Hypothalamus (tissue), 51 donors: ENCODE measurements around the gene CTNNA3.

Source experiments
- DNase-seq, 51 donors: peaks; one replicate each; lab custom pipeline; 2025; lab: John Stamatoyannopoulos, UW

CTNNA3 gene

DNA sequence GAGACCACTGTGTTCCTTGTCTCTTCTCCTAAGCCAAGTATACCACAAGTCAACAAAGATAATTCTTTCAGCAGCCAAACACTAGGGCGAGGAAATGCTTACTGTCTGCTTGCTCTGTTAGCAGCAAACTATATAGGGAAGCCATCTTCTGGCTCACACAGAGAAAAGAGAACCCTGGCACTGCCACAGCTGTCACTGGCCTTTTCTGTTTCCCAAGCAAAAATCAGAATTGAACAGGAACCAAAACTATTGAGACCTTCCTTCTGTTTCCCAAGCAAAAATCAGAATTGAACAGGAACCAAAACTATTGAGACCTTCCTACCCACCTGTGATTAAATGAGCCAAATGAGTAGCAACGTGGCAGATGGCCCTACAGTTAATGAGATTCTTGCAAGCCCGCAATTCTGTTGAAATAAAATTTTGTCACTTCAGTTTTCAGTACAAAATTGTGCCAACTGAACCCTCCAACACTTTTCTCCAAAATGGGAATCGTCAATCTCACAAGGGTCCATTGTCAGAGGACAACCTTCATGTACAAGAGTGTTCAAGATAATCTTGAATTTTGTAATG, 715.7 kb downstream of the CTNNA3 start:
- DNase-seq = no peak

DNA sequence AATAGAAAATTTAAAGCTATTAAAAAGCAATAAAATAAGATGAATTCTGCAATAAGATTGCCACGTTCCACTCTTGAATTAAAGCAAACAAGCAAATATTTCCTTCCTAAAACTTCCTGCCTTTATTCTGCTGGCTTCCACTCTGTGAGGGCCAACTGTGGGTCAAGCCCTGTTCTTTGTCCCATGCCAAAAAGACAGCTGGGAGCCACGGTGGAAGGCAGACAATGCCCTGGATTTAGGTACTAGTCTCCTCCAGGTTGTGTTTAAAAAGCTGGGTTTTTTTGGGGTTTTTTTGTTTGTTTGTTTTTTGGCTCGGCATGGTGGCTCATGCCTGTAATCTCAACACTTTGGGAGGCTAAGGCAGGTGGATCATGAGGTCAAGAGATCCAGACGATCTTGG, 731.0 kb downstream of the CTNNA3 start:
- no peak for DNase-seq

DNA sequence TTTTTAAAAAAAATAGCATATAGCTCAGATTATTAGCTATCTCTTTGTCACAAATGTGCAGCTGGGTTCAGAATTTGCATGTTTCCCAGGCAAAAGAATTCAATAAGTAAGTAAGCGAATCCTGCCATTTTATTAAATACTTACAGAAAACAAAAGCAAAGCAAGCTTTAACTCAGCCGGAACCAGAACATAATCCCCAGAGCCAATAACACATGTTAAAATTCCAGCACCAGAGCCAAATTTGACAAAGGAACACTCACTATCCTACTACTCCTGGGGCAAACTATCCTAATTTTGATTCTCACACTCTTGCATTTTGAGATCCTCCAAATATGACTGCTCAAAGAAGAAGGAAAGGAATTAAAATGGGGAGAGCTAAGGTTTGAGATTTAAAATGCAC, 737.5 kb downstream of the CTNNA3 start:
- no peak for DNase-seq

DNA sequence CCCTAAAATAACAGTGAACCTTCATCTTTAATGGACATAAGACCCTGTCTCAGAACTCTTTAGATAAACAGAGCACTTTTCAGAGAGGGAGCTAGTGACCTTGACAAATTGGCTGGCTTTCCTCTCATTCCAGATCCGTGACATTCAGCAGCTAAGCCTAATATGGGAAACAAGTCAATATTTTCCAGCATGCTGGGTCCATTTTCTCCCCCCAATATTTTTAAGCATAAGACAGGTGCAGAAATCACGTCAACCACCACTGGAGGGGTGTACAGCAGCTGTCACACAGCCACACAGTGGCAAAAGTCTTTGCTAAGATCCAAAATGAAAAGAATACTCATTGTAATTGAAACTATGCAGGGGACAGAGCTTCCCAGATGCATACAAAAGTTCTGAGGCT, 744.1 kb downstream of the CTNNA3 start:
- DNase-seq = no peak

DNA sequence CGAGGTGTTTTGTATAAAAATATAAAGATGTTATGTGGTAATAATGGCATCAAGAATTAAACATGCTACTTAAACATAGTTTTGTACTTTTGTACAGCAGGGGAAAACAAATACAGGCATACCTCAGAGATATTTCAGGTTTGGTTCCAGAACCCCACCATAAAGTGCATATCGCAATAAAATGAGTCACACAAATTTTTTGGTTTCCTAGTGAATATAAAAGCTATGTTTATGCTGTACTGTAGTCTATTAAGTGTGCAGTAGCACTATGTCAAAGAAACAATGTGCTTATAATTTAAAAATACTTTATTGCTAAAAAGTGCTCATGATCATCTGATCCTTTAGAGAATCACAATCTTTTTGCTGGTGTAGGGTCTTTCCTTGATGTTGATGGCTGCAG, 752.4 kb downstream of the CTNNA3 start:
- no peak for DNase-seq

DNA sequence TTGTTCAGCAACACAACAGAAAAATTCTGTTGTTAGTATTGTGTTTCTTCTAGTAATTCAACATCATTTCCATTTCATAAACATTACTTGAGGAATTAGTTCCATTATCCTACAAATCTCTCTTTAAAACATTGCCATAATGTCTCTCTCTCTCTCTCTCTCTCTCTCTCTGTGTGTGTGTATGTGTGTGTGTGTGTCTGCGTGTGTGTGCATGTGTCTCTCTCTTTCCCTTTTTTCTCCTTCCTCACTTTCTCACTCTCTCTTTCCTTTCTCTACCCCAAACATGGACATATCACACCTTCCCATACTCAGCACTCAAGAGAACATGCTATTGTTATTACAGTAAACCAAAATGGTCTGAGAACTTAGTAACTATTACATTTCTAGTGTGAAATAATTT, 753.6 kb downstream of the CTNNA3 start:
- DNase-seq = no peak

DNA sequence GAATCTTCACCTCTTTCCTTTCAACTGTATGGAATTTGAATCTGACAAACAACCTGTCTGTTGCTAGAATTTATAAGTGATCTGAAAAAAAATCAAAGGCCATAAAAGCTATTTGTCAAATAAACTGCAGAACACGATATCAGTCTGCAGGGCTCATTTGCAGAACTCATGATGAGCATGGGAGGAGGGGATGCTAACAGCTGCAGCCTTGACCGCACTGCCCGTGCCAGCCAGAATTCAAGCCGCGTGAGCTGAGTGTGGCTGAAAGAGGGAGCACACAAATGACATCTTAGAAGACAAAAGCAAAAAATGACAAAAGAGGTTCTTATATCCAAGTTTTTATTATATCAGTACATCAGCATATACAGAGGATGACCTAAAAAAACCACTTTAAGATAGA, 754.5 kb downstream of the CTNNA3 start:
- DNase-seq = peak in 37 of 51 donors; percentile 2 to 79 (median 45)

DNA sequence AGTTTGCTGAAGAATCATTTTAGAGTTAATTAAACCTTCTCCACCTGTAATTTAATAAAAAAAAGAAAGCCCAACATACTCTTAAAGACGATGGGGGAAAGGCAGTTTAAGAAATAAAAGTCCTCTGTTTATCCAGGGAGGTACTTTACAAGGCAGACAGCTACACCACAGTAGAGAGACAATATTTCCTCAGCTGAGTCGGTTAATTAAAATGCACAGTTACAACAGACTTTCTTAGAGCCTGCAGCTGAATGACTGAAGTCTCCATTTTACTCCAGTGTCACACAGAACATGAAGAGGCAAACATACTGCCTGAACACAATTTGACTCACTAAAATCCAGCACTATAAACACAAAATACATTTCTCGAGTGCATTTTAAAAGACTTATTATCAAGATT, 755.0 kb downstream of the CTNNA3 start:
- peak in 2 of 51 donors; percentile 1 to 49 for DNase-seq

DNA sequence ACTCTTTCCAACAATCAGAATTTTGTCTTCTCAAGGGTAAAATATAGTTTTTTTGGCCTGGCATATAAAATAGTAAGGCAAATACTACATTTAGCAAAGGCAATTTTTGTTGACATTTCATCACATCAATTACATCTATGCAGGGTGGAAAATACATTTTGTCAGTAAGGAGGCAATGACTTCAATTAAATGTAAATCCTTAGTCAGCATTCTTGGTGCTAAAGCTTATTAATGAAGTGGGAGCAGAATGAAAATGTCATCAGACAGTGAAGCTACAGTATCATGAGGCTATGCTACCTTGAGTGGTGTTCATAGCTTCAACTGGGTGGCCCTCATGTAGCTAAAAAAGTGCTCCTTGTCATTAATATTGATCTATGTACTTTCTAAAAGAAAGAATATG, 761.3 kb downstream of the CTNNA3 start:
- no peak for DNase-seq

DNA sequence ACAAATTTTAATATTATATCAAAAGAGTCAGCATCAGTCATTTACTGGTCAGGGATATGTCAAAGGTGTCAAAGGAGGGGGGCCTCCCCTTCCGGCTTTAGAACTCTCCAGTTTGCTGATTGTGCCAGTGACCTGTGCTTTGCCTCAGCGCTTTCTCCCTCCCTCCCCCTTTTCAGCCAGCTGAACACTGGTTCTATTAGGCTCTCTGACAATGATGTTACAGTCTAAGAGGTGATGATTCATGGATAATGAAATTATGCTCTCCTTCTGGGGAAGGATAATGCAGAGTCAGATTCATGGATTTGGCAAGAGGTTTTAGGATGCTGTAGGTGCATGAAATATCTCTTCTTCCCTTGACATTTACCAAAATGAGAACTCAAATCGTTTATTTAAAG, 764.0 kb downstream of the CTNNA3 start:
- DNase-seq = peak in 32 of 51 donors; percentile 2 to 80 (median 27)

DNA sequence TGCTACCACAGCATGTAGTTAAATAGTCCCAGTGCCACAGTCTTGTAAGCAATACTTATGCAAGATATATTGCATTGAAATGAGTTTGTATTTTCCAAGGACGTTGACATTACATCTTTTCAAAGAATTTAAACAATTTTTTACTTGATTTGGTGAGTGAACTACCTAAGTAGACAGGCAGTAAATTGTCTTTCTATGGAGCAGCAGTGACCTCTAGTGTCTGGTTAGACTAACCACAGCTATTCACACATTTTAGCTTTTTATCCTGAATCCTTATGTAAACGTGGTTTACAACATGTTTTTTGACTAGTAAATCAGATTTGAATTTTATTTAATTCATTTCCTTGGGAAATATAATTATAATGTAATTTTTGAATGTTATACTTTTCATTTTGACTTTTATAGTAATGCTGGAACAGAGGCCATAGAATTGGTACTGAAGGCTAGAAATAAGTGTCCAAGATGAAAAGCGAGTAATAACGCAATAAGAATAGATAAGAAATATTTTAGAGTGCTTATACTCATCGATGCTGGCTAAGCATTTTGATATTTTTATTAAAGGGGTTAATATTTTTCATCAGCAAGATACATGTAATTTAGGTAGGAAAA, 764.6 kb downstream of the CTNNA3 start:
- peak in 4 of 51 donors; percentile 2 to 64 (median 18) for DNase-seq

DNA sequence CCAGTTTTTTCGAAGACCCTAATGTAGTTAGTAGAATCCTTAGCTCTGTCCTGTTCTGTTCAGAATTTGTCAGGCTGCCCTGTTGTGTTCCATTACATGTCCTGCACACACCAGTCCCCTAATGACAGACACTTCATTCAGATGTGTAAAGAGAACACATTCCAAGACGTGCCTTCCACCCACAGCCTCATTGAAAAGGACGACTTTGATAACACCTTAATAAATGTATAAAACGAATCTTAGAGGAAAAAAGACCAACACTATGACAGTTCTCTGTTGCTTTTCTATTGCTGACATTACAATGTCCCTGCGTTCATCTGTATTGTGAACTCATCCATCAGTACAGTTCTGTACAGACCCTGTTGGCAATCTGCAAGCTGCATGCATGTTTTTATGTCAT, 766.6 kb downstream of the CTNNA3 start:
- peak in 6 of 51 donors; percentile 1 to 73 (median 8) for DNase-seq

DNA sequence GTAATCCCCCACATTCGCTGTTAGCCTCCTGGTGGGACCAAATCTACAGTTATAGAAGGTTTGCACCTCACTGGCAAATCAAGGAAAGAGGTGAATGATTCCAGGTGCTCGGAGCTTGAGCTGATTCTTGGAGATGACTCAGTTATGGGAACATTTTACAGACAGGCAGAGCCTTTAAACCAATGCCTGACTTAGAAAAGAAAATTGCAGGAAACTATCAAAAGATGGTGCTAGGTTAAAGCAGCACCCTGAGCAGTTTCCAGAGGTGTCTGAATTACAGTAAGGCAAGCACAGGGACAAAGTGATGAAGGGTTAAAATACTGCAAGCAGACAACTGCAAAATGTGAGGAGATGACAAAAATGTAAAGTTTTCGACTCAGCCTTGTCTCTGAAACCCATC, 767.2 kb downstream of the CTNNA3 start:
- peak in 2 of 51 donors; percentile 11 to 47 for DNase-seq

DNA sequence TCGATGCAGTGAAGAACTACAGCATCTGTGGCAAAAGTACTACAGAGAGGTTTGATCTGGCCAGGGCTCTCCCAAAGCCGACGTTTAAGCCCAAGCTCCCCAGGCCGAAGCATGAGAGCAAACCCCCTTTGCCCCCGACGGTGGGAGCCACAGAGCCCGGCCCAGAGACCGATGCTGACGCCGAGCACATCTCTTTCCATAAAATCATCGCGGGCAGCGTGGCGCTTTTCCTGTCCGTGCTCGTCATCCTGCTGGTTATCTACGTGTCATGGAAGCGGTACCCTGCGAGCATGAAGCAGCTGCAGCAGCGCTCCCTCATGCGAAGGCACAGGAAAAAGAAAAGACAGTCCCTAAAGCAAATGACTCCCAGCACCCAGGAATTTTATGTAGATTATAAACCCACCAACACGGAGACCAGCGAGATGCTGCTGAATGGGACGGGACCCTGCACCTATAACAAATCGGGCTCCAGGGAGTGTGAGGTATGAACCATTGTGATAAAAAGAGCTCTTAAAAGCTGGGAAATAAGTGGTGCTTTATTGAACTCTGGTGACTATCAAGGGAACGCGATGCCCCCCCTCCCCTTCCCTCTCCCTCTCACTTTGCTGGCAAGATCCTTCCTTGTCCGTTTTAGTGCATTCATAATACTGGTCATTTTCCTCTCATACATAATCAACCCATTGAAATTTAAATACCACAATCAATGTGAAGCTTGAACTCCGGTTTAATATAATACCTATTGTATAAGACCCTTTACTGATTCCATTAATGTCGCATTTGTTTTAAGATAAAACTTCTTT, 767.8 kb downstream of the CTNNA3 start:
- peak in 40 of 51 donors; percentile 2 to 73 (median 34) for DNase-seq

DNA sequence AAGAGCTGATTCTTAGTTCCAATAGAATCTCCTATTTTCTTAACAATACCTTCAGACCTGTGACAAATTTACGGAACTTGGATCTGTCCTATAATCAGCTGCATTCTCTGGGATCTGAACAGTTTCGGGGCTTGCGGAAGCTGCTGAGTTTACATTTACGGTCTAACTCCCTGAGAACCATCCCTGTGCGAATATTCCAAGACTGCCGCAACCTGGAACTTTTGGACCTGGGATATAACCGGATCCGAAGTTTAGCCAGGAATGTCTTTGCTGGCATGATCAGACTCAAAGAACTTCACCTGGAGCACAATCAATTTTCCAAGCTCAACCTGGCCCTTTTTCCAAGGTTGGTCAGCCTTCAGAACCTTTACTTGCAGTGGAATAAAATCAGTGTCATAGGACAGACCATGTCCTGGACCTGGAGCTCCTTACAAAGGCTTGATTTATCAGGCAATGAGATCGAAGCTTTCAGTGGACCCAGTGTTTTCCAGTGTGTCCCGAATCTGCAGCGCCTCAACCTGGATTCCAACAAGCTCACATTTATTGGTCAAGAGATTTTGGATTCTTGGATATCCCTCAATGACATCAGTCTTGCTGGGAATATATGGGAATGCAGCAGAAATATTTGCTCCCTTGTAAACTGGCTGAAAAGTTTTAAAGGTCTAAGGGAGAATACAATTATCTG, 768.6 kb downstream of the CTNNA3 start:
- DNase-seq = peak in 12 of 51 donors; percentile 0 to 73 (median 20)

DNA sequence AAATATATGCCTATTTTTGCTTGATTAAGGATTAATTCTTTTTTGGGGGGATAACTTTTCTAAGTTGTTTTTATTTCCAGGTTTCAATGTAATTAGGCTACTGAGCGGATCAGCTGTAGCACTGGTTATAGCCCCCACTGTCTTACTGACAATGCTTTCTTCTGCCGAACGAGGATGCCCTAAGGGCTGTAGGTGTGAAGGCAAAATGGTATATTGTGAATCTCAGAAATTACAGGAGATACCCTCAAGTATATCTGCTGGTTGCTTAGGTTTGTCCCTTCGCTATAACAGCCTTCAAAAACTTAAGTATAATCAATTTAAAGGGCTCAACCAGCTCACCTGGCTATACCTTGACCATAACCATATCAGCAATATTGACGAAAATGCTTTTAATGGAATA, 769.2 kb downstream of the CTNNA3 start:
- peak in 1 of 51 donors; percentile 61 for DNase-seq

DNA sequence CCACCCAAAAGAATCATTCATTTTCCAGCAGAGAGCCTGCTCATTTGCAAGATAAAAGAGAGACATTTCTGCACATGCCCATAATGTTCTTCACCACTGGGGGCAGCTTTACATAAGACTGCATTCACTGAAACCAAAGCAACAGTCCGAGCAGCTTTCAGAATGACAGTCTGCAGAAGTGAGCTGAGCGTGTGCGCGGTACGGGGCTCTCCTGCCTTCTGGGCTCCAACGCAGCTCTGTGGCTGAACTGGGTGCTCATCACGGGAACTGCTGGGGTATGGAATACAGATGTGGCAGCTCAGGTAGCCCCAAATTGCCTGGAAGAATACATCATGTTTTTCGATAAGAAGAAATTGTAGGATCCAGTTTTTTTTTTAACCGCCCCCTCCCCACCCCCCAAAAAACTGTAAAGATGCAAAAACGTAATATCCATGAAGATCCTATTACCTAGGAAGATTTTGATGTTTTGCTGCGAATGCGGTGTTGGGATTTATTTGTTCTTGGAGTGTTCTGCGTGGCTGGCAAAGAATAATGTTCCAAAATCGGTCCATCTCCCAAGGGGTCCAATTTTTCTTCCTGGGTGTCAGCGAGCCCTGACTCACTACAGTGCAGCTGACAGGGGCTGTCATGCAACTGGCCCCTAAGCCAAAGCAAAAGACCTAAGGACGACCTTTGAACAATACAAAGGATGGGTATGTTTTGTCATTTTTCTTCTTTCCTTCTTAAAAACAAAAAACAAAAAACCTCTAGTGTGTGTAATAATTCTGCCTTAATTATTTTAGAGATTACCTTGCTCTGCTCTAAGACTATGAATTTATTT, 769.9 kb downstream of the CTNNA3 start, which contains the start of gene LRRTM3:
Gene LRRTM3, plus strand, starts transcription at position 141 of the 820 bp plus-strand sequence.
- DNase-seq = peak in 40 of 51 donors; percentile 2 to 89 (median 52)

DNA sequence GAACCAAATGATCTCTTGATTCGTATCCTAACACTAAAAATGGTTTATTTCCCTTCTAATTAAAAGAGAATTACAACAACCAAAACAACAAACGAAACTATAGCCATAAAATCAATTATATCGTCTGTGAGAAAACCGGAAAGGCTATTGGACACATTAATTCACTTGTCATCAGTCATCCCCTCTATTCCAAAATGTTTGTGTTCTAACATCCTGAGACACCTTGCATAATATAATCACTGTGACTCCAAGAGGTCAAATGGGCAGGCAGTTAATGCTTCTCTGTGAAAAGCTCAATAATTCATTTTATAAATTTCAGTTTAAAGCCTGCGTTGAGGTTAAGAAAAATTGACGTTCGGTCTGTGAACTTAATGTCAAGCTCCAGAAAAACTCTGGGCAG, 770.6 kb downstream of the CTNNA3 start:
- DNase-seq = no peak

DNA sequence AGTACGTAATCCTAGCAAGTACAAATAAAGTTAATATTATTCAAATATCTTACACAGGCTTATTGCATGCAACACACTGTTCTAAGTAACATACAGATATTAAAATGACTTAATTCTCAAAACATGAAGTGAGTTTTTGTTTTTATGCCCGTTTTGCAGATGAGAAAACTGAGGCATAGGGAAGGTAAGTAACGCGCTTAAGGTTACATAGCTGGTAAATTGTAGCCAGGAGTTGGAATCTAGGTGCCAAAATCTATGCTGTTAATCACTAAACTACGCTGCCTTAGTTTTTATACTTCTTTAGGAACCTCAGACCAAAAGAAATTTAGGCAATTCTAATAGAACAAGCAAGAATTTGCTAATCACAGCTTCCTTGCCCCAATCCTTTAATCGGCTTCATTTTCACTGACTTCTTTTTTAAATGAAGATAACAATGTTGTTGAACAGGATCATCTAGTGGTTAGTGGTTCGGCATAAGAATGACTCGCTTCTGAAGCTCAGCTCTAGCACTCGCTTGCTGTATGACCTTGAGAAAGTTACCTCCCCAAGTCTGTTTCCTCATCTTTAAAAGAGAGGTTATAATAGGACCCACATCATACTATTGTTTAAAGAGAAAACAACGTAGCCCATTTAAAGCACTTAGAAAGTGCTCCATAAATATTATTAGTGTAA, 771.2 kb downstream of the CTNNA3 start:
- no peak for DNase-seq

DNA sequence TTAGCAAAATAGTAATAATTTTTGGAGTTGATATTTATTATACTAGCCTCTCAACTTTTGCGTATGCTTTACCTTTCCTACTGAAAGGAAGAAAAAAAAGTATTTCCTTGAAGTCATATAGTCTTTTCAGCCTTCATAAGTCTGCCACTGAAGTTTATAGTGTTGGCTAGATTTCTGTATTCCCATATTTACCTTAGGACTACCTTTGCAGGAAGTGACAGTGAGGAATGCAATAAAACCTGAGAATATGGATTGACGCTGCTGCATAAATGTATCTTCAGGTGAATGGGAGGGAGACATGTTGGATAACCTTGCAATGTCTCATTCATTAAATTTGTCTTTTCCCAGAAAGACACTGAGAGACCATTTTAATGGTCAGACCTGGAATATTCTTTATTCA, 776.7 kb downstream of the CTNNA3 start:
- no peak for DNase-seq
